ENCODE results near the gene PCDHGA2.
"Not testable (repeated sequence)": the region's sequence is repeated elsewhere in the genome, so short reads cannot be mapped to it uniquely, and the experiment has no call there.

The PCDHGA2 gene

GRCh38 chr5:141387557-141388311 lies 49.2 kb downstream of the PCDHGA2 start, which contains the start of gene PCDHGB4:
Gene PCDHGB4 (plus strand): TSS chr5:141387698. CDS start chr5:141387885, 187 bp downstream.
- H3K4me1 Mint-ChIP-seq, result not testable (repeated sequence)
- Mint-ChIP-seq H3K9me3 (peaks cover 24 to 48% of the 10 kb centered on the region in 2 donors), H3K4me3 (peak within 1 kb of the TSS; percentile 56 to 57), H3K27me3 (peaks cover 83% of the 10 kb centered on the region), H3K27ac (peak within 1 kb of the TSS in 1 of 2 donors; percentile 6)
- DNase-seq, result peak in 1 of 2 donors; percentile 35
- peak; percentile 81 for ATAC-seq

DNA sequence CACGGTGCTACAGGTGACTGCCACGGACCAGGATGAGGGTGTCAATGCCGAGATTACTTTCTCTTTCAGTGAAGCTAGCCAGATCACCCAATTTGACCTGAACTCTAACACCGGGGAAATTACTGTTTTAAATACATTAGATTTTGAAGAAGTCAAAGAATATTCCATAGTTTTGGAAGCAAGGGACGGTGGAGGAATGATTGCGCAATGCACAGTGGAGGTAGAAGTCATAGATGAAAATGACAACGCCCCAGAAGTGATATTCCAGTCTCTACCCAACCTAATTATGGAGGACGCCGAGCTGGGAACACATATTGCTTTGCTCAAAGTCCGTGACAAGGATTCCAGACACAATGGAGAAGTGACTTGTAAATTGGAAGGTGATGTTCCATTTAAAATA lies 50.1 kb downstream of the PCDHGA2 start:
- no peak for ATAC-seq
- Mint-ChIP-seq H3K4me3 (peak overlapping the region in 1 of 2 donors; percentile 15), H3K27me3 (peaks cover 83% of the 10 kb centered on the region), H3K9me3 (peaks cover 24 to 41% of the 10 kb centered on the region in 2 donors), H3K27ac (no peak overlapping the region), H3K4me1 (no peaks in the 10 kb centered on the region)
- no peak for DNase-seq

DNA sequence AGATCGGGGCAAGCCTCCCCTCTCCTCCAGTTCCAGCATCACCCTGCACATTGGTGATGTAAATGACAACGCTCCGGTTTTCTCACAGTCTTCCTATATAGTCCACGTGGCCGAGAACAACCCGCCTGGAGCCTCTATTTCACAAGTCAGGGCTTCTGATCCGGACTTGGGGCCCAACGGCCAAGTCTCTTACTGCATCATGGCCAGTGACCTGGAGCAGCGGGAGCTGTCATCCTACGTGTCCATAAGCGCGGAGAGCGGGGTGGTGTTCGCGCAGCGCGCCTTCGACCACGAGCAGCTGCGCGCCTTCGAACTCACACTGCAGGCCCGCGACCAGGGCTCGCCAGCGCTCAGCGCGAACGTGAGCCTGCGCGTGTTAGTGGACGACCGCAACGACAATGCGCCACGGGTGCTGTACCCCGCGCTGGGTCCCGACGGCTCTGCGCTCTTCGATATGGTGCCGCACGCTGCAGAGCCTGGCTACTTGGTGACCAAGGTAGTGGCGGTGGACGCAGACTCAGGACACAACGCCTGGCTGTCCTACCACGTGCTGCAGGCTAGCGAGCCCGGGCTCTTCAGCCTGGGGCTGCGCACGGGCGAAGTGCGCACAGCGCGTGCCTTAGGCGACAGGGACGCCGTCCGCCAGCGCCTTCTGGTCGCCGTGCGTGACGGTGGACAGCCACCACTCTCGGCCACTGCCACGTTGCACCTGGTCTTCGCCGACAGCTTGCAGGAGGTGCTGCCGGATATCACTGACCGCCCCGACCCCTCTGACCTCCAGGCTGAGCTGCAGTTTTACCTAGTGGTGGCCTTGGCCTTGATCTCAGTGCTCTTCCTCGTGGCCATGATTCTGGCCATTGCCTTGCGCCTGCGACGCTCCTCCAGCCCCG lies 50.8 kb downstream of the PCDHGA2 start:
- Mint-ChIP-seq H3K27ac (no peak overlapping the region), H3K27me3 (peaks cover 83% of the 10 kb centered on the region), H3K9me3 (peaks cover 29 to 46% of the 10 kb centered on the region in 2 donors), H3K4me1 (no peaks in the 10 kb centered on the region), H3K4me3 (no peak overlapping the region)
- DNase-seq (no peak), ATAC-seq (no peak)

- no peaks in the 10 kb centered on the region for H3K4me1 Mint-ChIP-seq
- peak within 1 kb of the TSS in 1 of 2 donors; percentile 86 for H3K27ac Mint-ChIP-seq
- H3K9me3 Mint-ChIP-seq, result peaks cover 25 to 38% of the 10 kb centered on the region in 2 donors
- no peak within 1 kb of the TSS for H3K4me3 Mint-ChIP-seq
- peaks cover 81% of the 10 kb centered on the region for H3K27me3 Mint-ChIP-seq
- DNase-seq (no peak), ATAC-seq (no peak)
Observed at GRCh38 chr5:141392429-141393198, 54.1 kb downstream of the PCDHGA2 start, which contains the start of gene PCDHGA8. Gene PCDHGA8 (plus strand): TSS chr5:141392633. CDS start chr5:141392814, 181 bp downstream.
